HTERT RPE-1 (cell line): ENCODE measurements around the gene SPIRE2.
"Not testable (repeated sequence)": the region's sequence is repeated elsewhere in the genome, so short reads cannot be mapped to it uniquely, and the experiment has no call there.

Source experiments
- in situ Hi-C: fragments of 300-500 bp; cut with MboI; formaldehyde crosslinking; loops from 4 replicates; pipeline ENCODE4 v1.14.3; 2020; ENCODE audit warnings: low sequenced_read_pairs

The SPIRE2 gene

DNA sequence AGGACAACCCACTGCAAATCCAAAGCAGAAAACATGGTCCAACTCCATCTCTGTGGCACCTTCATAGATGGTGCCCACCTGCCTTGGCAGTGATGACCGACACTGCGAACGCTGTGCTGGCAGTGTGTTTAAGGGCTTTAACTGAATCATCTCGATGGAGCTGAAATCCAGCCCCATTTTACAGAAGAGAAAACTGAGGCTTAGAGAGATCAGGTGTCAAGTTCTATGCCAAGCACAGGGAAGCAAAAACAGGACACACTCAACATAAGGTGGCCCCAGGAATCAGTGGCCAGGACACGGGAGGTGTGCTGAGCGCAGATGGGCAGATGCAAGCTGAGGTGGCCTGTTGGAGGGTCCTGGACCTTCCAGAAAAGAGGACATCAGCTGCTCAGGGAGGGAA, 34.5 kb downstream of the SPIRE2 start:
- in situ Hi-C loops, result no loop called here

DNA sequence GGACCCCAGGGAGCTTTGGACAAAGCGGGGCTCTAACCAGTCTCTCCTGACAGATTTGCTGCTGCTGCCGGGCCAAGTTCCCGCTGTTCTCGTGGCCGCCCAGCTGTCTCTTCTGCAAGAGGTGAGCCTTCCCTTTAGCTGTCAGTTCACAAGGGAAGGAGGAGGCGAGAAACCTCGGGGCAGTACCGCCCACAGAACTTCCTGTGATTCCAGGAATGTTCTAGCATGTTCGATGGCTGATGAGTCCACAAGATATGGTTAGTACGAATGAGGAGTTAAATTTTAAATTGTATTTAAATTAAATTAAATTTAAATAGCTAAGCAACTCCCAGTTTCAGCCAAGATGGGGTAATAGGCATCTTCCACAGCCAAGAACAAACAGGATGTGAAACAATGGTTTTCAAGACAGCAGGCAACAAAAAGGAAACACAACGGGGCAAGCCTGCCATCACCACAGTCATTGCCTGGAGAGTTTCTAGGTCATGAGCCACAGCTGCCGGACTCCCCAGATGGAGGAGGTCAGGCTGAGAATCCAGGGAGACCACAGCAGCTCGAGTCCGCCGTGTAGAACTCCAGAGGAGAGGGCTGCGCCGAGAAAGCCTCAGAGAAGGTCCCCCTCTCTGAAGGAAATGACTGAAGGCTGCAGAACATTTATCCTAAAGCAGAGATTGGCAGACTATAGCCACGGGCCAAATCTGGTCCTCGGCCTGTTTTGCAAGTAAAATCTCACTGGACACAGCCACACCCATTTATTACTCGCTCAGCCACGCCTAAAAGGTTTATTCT, 35.7 kb downstream of the SPIRE2 start:
- in situ Hi-C loops, result no loop called here

- in situ Hi-C loops, result no loop called here
Observed at GRCh38 chr16:89864527-89864820, 36.2 kb downstream of the SPIRE2 start.

- in situ Hi-C loops, result no loop called here
Observed at GRCh38 chr16:89867918-89868317, 39.6 kb downstream of the SPIRE2 start.

GRCh38 chr16:89869911-89870310, 41.6 kb downstream of the SPIRE2 start:
- in situ Hi-C loops, result no loop called here

GRCh38 chr16:89870440-89870839, 42.2 kb downstream of the SPIRE2 start:
- in situ Hi-C loops, result no loop called here

DNA sequence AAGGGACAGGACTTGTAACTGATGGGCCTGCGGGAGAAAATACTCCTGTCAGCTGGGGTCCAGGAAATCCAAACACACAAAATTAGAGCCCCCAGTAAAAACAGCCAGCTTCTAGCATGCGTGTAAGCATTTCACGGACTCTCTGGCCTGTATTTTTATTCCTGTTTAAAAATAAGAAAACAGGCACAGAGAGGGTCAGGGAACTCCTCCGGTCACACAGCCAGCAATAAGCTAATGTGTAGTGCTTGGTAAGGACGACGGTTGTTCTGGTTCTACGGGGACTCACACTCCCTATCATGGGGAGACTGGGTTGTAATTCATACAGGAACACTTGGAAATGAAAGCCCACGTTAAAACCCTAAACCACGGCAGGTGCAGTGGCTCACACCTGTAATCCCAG, 43.6 kb downstream of the SPIRE2 start:
- in situ Hi-C loops, result no loop called here

DNA sequence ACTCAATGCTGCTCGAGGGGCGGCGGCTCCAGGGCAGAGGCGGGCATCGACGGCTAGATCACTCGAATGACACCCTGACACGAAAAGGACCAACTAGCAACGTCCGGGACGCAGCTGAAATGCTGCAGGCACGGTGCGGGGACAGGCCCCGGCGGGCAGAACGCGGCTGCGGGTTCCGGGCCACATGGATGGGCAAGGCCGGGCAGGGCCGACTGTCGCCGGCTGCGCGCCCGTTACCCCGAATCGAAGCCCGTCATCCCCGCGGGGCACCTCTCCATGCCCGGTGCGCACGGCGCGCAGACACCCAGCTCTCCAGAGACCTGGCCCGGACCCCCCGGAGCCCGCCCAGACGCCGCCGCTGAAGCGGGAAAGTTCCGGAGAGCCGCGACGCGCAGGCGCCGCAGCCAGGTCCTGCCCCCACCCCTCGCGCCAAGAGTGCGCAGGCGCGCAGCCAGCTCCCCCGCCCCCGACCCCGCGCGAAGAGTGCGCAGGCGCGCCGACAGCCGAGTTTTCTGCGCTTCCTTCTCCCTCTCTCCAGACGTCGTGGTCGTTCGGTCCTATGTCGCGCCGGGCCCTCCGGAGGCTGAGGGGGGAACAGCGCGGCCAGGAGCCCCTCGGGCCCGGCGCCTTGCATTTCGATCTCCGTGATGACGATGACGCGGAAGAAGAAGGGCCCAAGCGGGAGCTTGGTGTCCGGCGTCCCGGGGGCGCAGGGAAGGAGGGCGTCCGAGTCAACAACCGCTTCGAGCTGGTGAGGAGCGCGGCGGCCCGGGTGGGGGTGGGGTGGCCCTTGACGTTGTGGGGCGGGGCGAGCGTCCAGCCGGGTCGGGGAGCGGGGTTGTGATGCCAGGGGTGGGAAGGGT, 45.1 kb downstream of the SPIRE2 start, which contains the start of gene TCF25:
TCF25 (plus strand) TSS at position 484 of the 863 bp plus-strand sequence; CDS start at position 560, 76 bp downstream.
- in situ Hi-C loops, result no loop called here

DNA sequence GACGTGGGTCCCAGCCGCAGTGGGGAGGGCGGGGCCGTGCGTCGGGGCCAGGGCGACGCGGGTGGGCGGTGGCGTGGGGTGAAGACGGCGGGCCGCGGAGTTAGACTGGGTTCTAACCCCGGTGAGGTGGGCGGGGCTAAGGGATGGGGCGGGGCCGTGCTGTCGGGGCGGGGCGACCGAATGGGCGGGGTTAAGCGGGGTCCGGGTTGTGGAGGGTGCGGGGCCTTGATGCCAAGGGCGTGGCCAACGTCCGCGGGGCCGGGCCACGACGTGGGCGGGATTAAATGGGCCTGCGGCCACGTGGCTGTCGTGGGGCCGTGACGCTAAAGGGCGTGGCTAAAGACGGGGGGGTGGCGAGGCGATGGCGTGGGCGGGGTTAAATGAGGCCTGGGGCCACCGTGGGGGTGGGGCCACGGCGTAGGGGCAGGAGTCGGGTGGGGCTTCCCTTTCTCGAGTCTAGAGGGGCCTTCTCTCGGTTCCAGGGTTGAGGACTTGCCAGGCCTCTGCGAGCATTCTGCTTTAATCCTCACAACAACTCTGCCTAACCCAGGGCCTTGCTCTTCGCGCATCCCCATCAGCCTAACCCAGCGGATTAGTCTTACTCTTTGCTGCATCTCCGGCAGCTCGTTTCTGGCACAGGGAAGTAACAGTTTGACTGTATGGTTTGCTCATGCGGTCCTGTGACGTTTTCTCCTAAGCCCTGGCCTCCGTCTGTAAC, 45.9 kb downstream of the SPIRE2 start:
- in situ Hi-C loops, result no loop called here

GRCh38 chr16:89879123-89879522, 50.8 kb downstream of the SPIRE2 start:
- in situ Hi-C loops, result not testable (repeated sequence)

DNA sequence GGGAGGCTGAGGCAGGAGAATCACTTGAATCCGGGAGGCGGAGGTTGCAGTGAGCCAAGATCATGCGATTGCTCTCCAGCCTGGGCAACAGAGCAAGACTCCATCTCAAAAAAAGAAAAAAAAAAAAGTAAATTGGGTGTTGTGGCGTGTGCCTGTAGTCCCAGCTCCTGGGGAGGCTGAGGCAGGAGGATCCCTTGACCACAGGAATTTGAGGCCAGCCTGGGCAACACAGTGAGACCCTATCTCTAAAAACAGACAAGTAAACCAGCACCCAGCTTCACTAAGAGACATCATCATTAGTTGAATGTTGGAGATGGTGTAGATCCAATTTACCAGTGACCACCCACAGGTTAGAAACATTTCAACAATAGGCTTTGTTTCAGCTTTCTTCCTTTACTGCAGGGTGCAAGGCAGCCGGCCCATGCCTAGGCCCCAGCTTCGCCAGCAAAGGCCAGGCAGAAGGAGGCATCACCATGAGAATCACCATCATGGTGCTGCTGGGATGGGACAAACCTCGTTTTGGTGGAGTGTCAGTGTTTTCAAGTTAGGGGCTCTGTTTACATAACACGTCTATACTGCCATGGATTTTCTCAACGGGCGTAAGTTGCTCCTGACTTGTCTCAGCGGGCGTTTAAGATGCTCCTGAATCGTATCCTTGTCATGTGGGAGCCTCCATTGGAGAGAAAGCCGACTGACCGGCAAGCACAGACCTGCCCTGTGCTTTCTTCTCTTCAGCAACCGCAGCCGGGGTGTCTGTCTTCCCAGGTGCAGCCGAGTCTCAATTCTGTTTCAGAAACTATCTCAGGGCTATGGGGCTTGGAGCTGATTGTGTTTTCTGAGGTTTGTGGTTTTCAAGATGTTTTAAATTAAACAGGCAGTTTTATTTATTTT, 52.4 kb downstream of the SPIRE2 start:
- in situ Hi-C loops, result no loop called here

DNA sequence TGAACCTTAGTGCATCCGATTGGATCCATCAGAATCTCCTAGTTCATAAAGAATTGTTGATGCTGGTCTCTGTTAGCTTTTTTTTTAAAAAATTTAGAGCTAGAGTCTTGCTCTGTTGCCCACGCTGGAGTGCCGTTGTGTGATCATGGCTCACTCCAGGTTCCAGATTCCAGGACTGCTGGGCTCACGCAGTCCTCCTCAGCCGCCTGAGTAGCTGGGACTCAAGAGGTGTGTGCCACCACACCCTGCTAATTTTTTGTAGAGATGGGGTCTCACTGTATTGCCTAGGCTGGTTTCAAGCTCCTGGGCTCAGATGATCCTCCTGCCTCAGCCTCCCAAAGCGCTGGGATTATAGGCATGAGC, 53.1 kb downstream of the SPIRE2 start:
- in situ Hi-C loops, result no loop called here

DNA sequence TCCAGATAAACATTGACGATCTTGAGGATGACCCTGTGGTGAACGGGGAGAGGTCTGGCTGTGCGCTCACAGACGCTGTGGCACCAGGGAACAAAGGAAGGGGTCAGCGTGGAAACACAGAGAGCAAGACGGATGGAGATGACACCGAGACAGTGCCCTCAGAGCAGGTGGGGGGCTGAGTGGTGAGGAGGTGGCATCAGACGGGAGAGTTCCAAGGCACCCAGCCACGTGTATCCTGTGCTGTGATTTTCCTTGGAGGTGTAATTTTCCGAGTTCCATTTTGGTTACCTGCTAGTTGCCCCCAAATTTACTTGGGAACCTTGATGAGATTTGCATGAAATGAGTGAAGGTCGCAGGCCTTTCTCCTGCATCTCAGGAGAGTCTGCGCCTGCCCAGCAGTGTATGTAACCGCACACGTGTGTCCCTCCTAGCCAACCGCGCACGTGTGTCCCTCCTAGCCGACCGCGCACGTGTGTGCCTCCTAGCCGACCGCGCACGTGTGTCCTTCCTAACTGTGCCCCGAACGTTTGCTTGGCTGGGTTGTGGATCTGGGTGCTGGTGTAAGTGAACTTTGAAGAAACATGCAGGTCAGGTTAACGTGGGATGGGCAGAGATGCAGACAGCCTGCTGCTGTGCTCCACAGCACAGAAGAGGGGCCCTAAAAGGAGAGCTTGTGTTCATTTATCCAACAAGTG, 55.2 kb downstream of the SPIRE2 start:
- in situ Hi-C loops, result no loop called here

DNA sequence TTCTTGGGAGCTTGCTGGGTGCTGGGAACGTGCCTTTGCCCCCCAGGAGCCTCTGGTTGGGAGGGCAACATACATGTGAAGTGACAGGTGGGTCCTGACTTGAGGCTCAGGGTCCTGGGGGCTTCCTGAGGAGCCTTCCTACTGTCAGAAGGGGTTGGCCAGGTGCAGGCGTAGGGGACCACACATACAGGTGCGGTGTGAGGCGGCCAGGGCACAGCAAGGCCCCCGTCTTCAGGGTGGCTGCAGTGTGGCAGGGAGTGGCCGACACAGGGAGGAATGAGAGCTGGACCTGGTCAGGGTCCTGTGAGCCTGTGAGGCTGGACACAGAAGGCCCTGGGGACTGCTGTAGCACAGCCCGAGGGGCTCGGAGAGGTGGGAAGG, 55.8 kb downstream of the SPIRE2 start:
- in situ Hi-C loops, result no loop called here

DNA sequence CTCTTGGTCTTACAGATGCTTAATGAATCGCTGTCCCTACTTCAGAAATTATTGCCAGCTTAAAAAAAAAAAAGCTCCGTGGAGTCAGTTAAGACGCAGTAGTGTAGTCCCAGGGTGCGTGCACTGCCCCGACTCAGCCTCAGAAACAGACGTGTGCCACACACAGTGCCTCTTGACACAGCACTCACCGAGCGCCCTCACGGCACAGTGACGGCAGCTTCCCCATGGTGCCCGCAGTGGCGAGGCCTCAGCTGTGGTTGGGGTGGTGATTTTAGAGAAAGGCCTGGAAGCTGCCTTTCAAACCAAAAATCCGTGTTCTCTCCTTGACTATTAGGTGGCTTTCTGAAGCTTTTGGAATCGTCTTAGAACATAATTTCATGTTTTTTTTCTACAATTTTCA, 59.0 kb downstream of the SPIRE2 start:
- in situ Hi-C loops, result no loop called here

- in situ Hi-C loops, result no loop called here
Observed at GRCh38 chr16:89890200-89890599, 61.9 kb downstream of the SPIRE2 start.

- in situ Hi-C loops, result no loop called here
Observed at GRCh38 chr16:89890886-89891657, 62.8 kb downstream of the SPIRE2 start.

DNA sequence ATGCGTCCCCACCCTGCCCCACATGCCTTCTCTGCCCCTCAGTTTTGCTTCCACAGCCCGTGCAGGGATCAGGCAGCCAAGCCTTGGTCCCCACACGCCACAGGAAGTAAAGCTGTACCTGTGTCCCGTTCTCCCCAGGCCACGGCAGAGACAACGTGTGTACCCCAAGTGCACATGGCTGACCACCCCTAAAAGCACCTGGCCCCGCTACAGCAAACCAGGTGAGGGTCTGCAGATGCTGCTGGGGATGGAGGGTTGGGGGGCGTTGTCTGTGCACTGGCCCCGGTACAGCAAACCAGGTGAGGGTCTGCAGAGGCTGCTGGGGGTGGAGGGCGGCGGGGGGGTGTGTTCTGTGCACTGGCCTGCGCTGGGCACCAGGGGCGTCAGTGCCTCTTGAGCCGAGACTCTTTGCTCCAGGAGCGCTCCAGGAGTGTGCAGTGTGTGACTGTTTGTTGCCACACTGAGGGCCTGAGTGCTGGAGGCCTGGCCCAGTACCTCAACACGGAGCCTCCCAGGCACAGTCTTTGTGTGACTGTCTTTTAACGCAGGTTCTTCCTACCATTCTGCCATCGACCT, 63.9 kb downstream of the SPIRE2 start:
- in situ Hi-C loops, result no loop called here

GRCh38 chr16:89892635-89893034, 64.4 kb downstream of the SPIRE2 start:
- in situ Hi-C loops, result no loop called here
